HCT116 (cell line): ENCODE data around the gene FBXO15. TPM values are rescaled to one million over a fixed set of nuclear protein-coding genes. Genes with fewer than 3 reads are reported as not detected.

ENCODE experiments used
- ATAC-seq: fragments of 200-7000 bp; cut with Tn5 transposase; 2 replicates; pipeline ENCODE4 v1.9.1; 2020; ENCODE audit warnings: mild to moderate bottlenecking, moderate library complexity
- BruUV-seq: library from RNA; stranded (reverse); fragments of 400-500 nt; replicated peaks from 2 replicates; lab custom pipeline; 2021; lab: Mats Ljungman, UMichigan
- CTCF ChIA-PET: fragments of 300-600 bp; sonication (Branson Sonifier 250); formaldehyde crosslinking; loops from one replicate; lab custom pipeline; 2021; ENCODE audit warnings: antibody characterized with exemption; lab: Charles Lee
- POLR2A ChIA-PET: fragments of 300-600, 350-600 bp; sonication (Branson Sonifier 250); formaldehyde crosslinking; loops from one replicate; lab custom pipeline; 2021; ENCODE audit warnings: antibody characterized with exemption; lab: Charles Lee
- RAD21 ChIA-PET, 2 experiments: fragments of 300-600 bp; sonication (Branson Sonifier 250); formaldehyde crosslinking; loops; one replicate each; lab custom pipeline; 2023; ENCODE audit warnings: low total read pairs in 2 of 2; ENCODE audit not compliant: uncharacterized antibody in 2 of 2, unreplicated experiment in 2 of 2, low non-redundant PET in 1 of 2; lab: Charles Lee
- DNase-seq: peaks from one replicate; pipeline ENCODE4 v3.0.0-alpha.2; 2010; ENCODE audit warnings: low read depth, low spot score
- H2AFZ ChIP-seq: fragments of 200-600 bp; shearing (Covaris generic), sonication (generic); 2 replicates; pipeline ENCODE4 v1.6.1; 2017; ENCODE audit warnings: low read depth, mixed run types, mixed read lengths, antibody characterized with exemption, low read length; ENCODE audit not compliant: poor library complexity, severe bottlenecking
- H3K27ac ChIP-seq: 2 replicates; pipeline ENCODE4 v1.5.1; 2012; ENCODE audit warnings: low read depth, low read length
- H3K27me3 ChIP-seq: fragments of 200-600 bp; sonication (generic); 2 replicates; pipeline ENCODE4 v1.6.1; 2016; ENCODE audit warnings: mixed run types, low read length, mixed read lengths; ENCODE audit not compliant: insufficient read depth
- H3K36me3 ChIP-seq, 2 experiments: fragments of 200-500 bp in 1 of 2; fragments of 200-600 bp in 1 of 2; sonication (Bioruptor generic) in 1 of 2; sonication (generic) in 1 of 2; 2 replicates each; pipeline versions ENCODE4 v1.5.1 to v1.6.1; 2014 to 2016; ENCODE audit warnings: low read length in 2 of 2, inconsistent platforms in 1 of 2, mixed read lengths in 1 of 2, mixed run types in 1 of 2; ENCODE audit not compliant: insufficient read depth in 2 of 2, control insufficient read depth in 1 of 2
- H3K4me1 ChIP-seq, 2 experiments: fragments of 200-600 bp in 1 of 2; sonication (generic) in 1 of 2; 2 replicates each; pipeline versions ENCODE4 v1.5.1 to v1.6.1; 2012 to 2017; ENCODE audit warnings: low read length in 2 of 2, inconsistent platforms in 1 of 2, mild to moderate bottlenecking in 1 of 2, mixed read lengths in 1 of 2, mixed run types in 1 of 2, moderate library complexity in 1 of 2; ENCODE audit not compliant: insufficient read depth in 2 of 2, control insufficient read depth in 1 of 2
- H3K4me2 ChIP-seq: fragments of 200-600 bp; sonication (generic); 2 replicates; pipeline ENCODE4 v1.6.1; 2017; ENCODE audit warnings: mixed run types, low read length, mixed read lengths
- H3K4me3 ChIP-seq, 2 experiments: fragments of 200-600 bp in 1 of 2; sonication (generic) in 1 of 2; replicated peaks in 1 of 2; 2 replicates each; pipeline ENCODE4 v1.5.1; 2011 to 2016; ENCODE audit warnings: low read length in 2 of 2, control low read depth in 1 of 2, low read depth in 1 of 2, mild to moderate bottlenecking in 1 of 2, mixed read lengths in 1 of 2, mixed run types in 1 of 2
- H3K79me2 ChIP-seq: fragments of 200-600 bp; sonication (generic); 2 replicates; pipeline ENCODE4 v1.6.1; 2017; ENCODE audit warnings: mild to moderate bottlenecking, mixed run types, low read length, moderate library complexity, mixed read lengths; ENCODE audit not compliant: insufficient read depth
- H3K9ac ChIP-seq: fragments of 200-600 bp; sonication (generic); 2 replicates; pipeline ENCODE4 v1.6.1; 2016; ENCODE audit warnings: low read length, mixed read lengths
- H3K9me2 ChIP-seq: fragments of 200-600 bp; sonication (generic), shearing (Covaris generic); 2 replicates; pipeline ENCODE4 v1.6.1; 2017; ENCODE audit warnings: mixed run types, mild to moderate bottlenecking, moderate library complexity; ENCODE audit not compliant: insufficient read depth
- H3K9me3 ChIP-seq, 2 experiments: fragments of 200-500 bp in 1 of 2; fragments of 200-600 bp in 1 of 2; sonication (Bioruptor generic) in 1 of 2; sonication (generic) in 1 of 2; 2 replicates each; pipeline ENCODE4 v1.6.1; 2014 to 2017; ENCODE audit warnings: low read length in 2 of 2, mixed read lengths in 2 of 2, inconsistent platforms in 1 of 2, low read depth in 1 of 2, mild to moderate bottlenecking in 1 of 2, mixed run types in 1 of 2, moderate library complexity in 1 of 2; ENCODE audit not compliant: control insufficient read depth in 1 of 2, insufficient read depth in 1 of 2
- H4K20me1 ChIP-seq: fragments of 200-600 bp; sonication (generic), shearing (Covaris generic); 2 replicates; pipeline ENCODE4 v1.6.1; 2017; ENCODE audit warnings: mixed run types, mild to moderate bottlenecking, moderate library complexity; ENCODE audit not compliant: insufficient read depth
- ATF3 ChIP-seq: IDR thresholded peaks from 2 replicates; pipeline ENCODE4 v1.6.1; 2012
- CBX3 ChIP-seq: IDR thresholded peaks from 2 replicates; pipeline ENCODE4 v1.6.1; 2012; ENCODE audit warnings: low read depth
- CEBPB ChIP-seq: IDR thresholded peaks from 2 replicates; pipeline ENCODE4 v1.6.1; 2012; ENCODE audit warnings: low read depth
- CTCF ChIP-seq, 3 experiments: fragments of 200-600 bp in 1 of 3; sonication (generic) in 1 of 3; IDR thresholded peaks in 2 of 3; conservative IDR thresholded peaks in 1 of 3; 2 replicates each; pipeline ENCODE4 v1.5.1; 2012 to 2017; ENCODE audit warnings: low read depth in 2 of 3, low read length in 2 of 3, antibody characterized with exemption in 1 of 3, borderline replicate concordance in 1 of 3, control low read depth in 1 of 3, mild to moderate bottlenecking in 1 of 3, mixed read lengths in 1 of 3, mixed run types in 1 of 3, moderate library complexity in 1 of 3; ENCODE audit not compliant: insufficient read depth in 1 of 3
- EGR1 ChIP-seq: IDR thresholded peaks from 2 replicates; pipeline ENCODE4 v1.6.1; 2012; ENCODE audit warnings: low read depth
- EZH2 ChIP-seq: fragments of 200-600 bp; sonication (generic); IDR thresholded peaks from 2 replicates; pipeline ENCODE4 v1.6.1; 2017; ENCODE audit warnings: antibody characterized with exemption, mixed run types
- EZH2phosphoT487 ChIP-seq: fragments of 200-600 bp; IDR thresholded peaks from 2 replicates; pipeline ENCODE4 v1.6.1; 2018; ENCODE audit warnings: antibody characterized with exemption, borderline replicate concordance
- FOSL1 ChIP-seq: IDR thresholded peaks from 2 replicates; pipeline ENCODE4 v1.6.1; 2012; ENCODE audit warnings: low read depth
- JUND ChIP-seq: IDR thresholded peaks from 2 replicates; pipeline ENCODE4 v1.6.1; 2012
- POLR2A ChIP-seq: IDR thresholded peaks from 2 replicates; pipeline ENCODE4 v1.7.0; 2011; ENCODE audit warnings: borderline replicate concordance; ENCODE audit not compliant: insufficient read depth, insufficient read length; ENCODE audit errors: extremely low read depth
- YY1 ChIP-seq: IDR thresholded peaks from 2 replicates; pipeline ENCODE4 v1.6.1; 2011; ENCODE audit warnings: low read length, low read depth, moderate library complexity, mild to moderate bottlenecking; ENCODE audit not compliant: insufficient replicate concordance; ENCODE audit errors: extremely low read depth
- ZNF274 ChIP-seq: fragments of 200-500 bp; sonication (Bioruptor generic); IDR thresholded peaks from 2 replicates; pipeline ENCODE4 v1.6.1; 2014; ENCODE audit warnings: mild to moderate bottlenecking, low read depth, low read length, inconsistent platforms
- intact Hi-C: fragments of 100-400 bp; cut with micrococcal nuclease; formaldehyde crosslinking; loops from 2 replicates; pipeline ENCODE4 v1.10.0; 2022
- total RNA-seq: library from RNA; stranded (reverse); gene quantifications from one replicate; pipeline ENCODE4 v1.2.1, GENCODE V29; 2021; ENCODE audit not compliant: unreplicated experiment
- TF ChIP-seq, protein P1 (sequence below): IDR thresholded peaks from 2 replicates; pipeline ENCODE4 v1.6.1; 2012
- TF ChIP-seq, protein P2 (sequence below): IDR thresholded peaks from 2 replicates; pipeline ENCODE4 v1.6.1; 2011; ENCODE audit warnings: mild to moderate bottlenecking, low read length, moderate library complexity; ENCODE audit not compliant: insufficient replicate concordance; ENCODE audit errors: extremely low read depth

FBXO15 gene
- total RNA-seq, 1 experiment from 2014 or later = 1.1 TPM

DNA sequence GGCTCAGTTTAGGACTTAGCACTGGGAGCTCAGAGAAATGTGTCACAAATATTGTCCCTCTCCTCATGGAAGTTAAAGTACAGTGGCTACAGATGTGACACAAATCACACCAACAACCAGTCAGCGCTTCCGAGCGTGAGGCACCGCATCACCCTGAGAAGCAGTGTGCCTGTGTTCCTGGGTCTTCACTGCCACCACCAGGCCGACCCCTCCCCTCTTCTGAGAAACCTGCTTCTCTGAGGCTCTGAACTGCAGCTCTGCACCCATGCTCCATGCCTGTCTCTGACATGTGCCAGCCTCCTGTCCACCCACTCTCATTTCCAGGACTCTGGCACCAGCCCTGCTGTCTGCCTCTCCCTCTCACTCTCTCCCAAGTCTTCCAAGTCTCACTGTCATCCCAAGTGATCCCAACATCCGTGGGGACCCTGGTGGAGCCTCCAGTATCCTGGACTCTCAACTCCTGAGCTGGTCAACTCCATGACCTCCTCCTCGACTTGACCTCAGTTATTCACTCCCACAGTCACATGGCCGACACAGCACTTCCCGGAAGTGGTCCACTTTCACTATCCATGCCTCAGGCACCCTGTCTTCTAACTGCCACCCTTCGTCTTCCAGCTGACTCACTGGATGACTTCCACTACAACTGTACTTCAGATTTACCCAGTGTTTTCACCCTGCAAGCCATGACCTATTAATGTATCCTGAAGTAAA is 73.5 kb downstream of the FBXO15 start:
- DNase-seq (no peak), ATAC-seq (no peak)
- H3K4me2 ChIP-seq = no peak overlapping the region
- no peak overlapping the region for H3K9ac ChIP-seq
- no peaks in the 10 kb centered on the region for H3K9me3 ChIP-seq
- ChIA-PET CTCF (interaction anchor here (1.1 kb wide), 1 partner anchor 9 kb away, joined by 3 read pairs; no protein-coding TSS in a partner anchor), POLR2A (no interaction called here), RAD21 (no interaction called here)
- BruUV-seq = no TSS peak
- H3K36me3 ChIP-seq = no peaks in the 10 kb centered on the region
- H2AFZ ChIP-seq = no peak overlapping the region
- TF ChIP-seq, protein P1, sequence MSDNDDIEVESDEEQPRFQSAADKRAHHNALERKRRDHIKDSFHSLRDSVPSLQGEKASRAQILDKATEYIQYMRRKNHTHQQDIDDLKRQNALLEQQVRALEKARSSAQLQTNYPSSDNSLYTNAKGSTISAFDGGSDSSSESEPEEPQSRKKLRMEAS = no peak
- no peak for TF ChIP-seq FOSL1
- no peak for TF ChIP-seq CTCF (IDR thresholded peaks at IDR 0.05 in 2 of 3, conservative IDR thresholded peaks at IDR 0.05 in 1 of 3; ENCODE audit: borderline replicate concordance in 1 of 3, insufficient read depth in 1 of 3, low read depth in 2 of 3, low read length in 2 of 3)
- no peak for TF ChIP-seq ATF3
- no peak for TF ChIP-seq YY1
- TF ChIP-seq EZH2phosphoT487 = no peak
- TF ChIP-seq CBX3 = no peak
- TF ChIP-seq, protein P2, sequence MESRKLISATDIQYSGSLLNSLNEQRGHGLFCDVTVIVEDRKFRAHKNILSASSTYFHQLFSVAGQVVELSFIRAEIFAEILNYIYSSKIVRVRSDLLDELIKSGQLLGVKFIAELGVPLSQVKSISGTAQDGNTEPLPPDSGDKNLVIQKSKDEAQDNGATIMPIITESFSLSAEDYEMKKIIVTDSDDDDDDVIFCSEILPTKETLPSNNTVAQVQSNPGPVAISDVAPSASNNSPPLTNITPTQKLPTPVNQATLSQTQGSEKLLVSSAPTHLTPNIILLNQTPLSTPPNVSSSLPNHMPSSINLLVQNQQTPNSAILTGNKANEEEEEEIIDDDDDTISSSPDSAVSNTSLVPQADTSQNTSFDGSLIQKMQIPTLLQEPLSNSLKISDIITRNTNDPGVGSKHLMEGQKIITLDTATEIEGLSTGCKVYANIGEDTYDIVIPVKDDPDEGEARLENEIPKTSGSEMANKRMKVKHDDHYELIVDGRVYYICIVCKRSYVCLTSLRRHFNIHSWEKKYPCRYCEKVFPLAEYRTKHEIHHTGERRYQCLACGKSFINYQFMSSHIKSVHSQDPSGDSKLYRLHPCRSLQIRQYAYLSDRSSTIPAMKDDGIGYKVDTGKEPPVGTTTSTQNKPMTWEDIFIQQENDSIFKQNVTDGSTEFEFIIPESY = no peak
- TF ChIP-seq CEBPB = no peak
- TF ChIP-seq ZNF274 = no peak
- no peak for TF ChIP-seq EGR1
- no peak for TF ChIP-seq EZH2
- TF ChIP-seq JUND = no peak
- no peak for TF ChIP-seq POLR2A
- H4K20me1 ChIP-seq = no peaks in the 10 kb centered on the region
- intact Hi-C loops = no loop called here
- H3K27me3 ChIP-seq = peaks cover 21% of the 10 kb centered on the region
- H3K27ac ChIP-seq = no peak overlapping the region
- no peaks in the 10 kb centered on the region for H3K9me2 ChIP-seq
- no peak overlapping the region for H3K4me3 ChIP-seq
- no peaks in the 10 kb centered on the region for H3K4me1 ChIP-seq
- no peaks in the 10 kb centered on the region for H3K79me2 ChIP-seq
